H9 (cell line): ENCODE measurements around the gene TRPM2. TPM values are rescaled to one million over a fixed set of nuclear protein-coding genes. Genes with fewer than 3 reads are reported as not detected.

Experiments
- DNase-seq: peaks from one replicate; pipeline ENCODE4 v3.0.0-alpha.2; 2017
- H2AFZ ChIP-seq: one replicate; pipeline ENCODE4 v1.6.1; 2013; ENCODE audit warnings: mild to moderate bottlenecking, low read length, control low read depth, moderate library complexity
- H2AK5ac ChIP-seq: 2 replicates; pipeline ENCODE4 v1.6.1; 2013; ENCODE audit warnings: low read length, control low read depth, mixed read lengths; ENCODE audit not compliant: insufficient read length
- H2BK120ac ChIP-seq: one replicate; pipeline ENCODE4 v1.6.1; 2013; ENCODE audit warnings: low read depth, mild to moderate bottlenecking, low read length, control low read depth, inconsistent platforms; ENCODE audit not compliant: poor library complexity, severe bottlenecking
- H2BK12ac ChIP-seq: 2 replicates; pipeline ENCODE4 v1.6.1; 2013; ENCODE audit warnings: low read length, control low read depth, mixed read lengths, low read depth; ENCODE audit not compliant: insufficient read length
- H2BK15ac ChIP-seq: 2 replicates; pipeline ENCODE4 v1.6.1; 2013; ENCODE audit warnings: low read depth, low read length, control low read depth
- H2BK20ac ChIP-seq: one replicate; pipeline ENCODE4 v1.6.1; 2013; ENCODE audit warnings: low read depth, mild to moderate bottlenecking, low read length, control low read depth, inconsistent platforms; ENCODE audit not compliant: poor library complexity, severe bottlenecking
- H2BK5ac ChIP-seq: 2 replicates; pipeline ENCODE4 v1.6.1; 2013; ENCODE audit warnings: low read length, control low read depth, mixed read lengths; ENCODE audit not compliant: insufficient read length
- H3K14ac ChIP-seq: 2 replicates; pipeline ENCODE4 v1.6.1; 2013; ENCODE audit warnings: low read length, control low read depth; ENCODE audit not compliant: insufficient read depth
- H3K18ac ChIP-seq: 2 replicates; pipeline ENCODE4 v1.6.1; 2013; ENCODE audit warnings: low read depth, mild to moderate bottlenecking, mixed read lengths, low read length, control low read depth; ENCODE audit not compliant: insufficient read length
- H3K23ac ChIP-seq: 2 replicates; pipeline ENCODE4 v1.6.1; 2013; ENCODE audit warnings: low read length, control low read depth, mixed read lengths, low read depth; ENCODE audit not compliant: insufficient read length
- H3K23me2 ChIP-seq: 2 replicates; pipeline ENCODE4 v1.6.1; 2013; ENCODE audit warnings: low read depth, mild to moderate bottlenecking, mixed read lengths, low read length, control low read depth; ENCODE audit not compliant: insufficient read length, poor library complexity, severe bottlenecking
- H3K27ac ChIP-seq: 2 replicates; pipeline ENCODE4 v1.5.1; 2013; ENCODE audit warnings: low read length, control low read depth, mixed read lengths, low read depth; ENCODE audit not compliant: insufficient read length
- H3K27me3 ChIP-seq: 2 replicates; pipeline ENCODE4 v1.6.1; 2013; ENCODE audit warnings: low read length, control low read depth, inconsistent platforms; ENCODE audit not compliant: insufficient read depth
- H3K4ac ChIP-seq: 2 replicates; pipeline ENCODE4 v1.6.1; 2013; ENCODE audit warnings: low read depth, mild to moderate bottlenecking, control low read depth, inconsistent platforms, low read length, moderate library complexity
- H3K4me1 ChIP-seq: 2 replicates; pipeline ENCODE4 v1.6.1; 2013; ENCODE audit warnings: low read length, control low read depth, inconsistent platforms; ENCODE audit not compliant: insufficient read depth
- H3K4me2 ChIP-seq: 2 replicates; pipeline ENCODE4 v1.6.1; 2013; ENCODE audit warnings: low read length, control low read depth, mixed read lengths; ENCODE audit not compliant: insufficient read length, insufficient read depth
- H3K56ac ChIP-seq: 2 replicates; pipeline ENCODE4 v1.6.1; 2013; ENCODE audit warnings: low read depth, mild to moderate bottlenecking, mixed read lengths, low read length, control low read depth; ENCODE audit not compliant: insufficient read length
- H3K79me1 ChIP-seq: 2 replicates; pipeline ENCODE4 v1.6.1; 2013; ENCODE audit warnings: low read depth, mild to moderate bottlenecking, moderate library complexity, low read length, control low read depth, inconsistent platforms; ENCODE audit not compliant: insufficient read depth, poor library complexity, severe bottlenecking
- H3K79me2 ChIP-seq: 2 replicates; pipeline ENCODE4 v1.6.1; 2013; ENCODE audit warnings: low read length, control low read depth, inconsistent platforms; ENCODE audit not compliant: insufficient read depth
- H3K9ac ChIP-seq: 2 replicates; pipeline ENCODE4 v1.6.1; 2013; ENCODE audit warnings: low read length, control low read depth, mixed read lengths; ENCODE audit not compliant: insufficient read length; ENCODE audit errors: extremely low read depth
- H3K9me3 ChIP-seq: one replicate; pipeline ENCODE4 v1.6.1; 2013; ENCODE audit warnings: low read depth, low read length, inconsistent platforms; ENCODE audit not compliant: control insufficient read depth
- H3T11ph ChIP-seq: one replicate; pipeline ENCODE4 v1.6.1; 2013; ENCODE audit warnings: mild to moderate bottlenecking, low read length, control low read depth, inconsistent platforms
- H4K20me1 ChIP-seq: one replicate; pipeline ENCODE4 v1.6.1; 2013; ENCODE audit not compliant: control insufficient read depth, insufficient read length, insufficient read depth
- H4K5ac ChIP-seq: 2 replicates; pipeline ENCODE4 v1.6.1; 2013; ENCODE audit warnings: low read depth, mild to moderate bottlenecking, mixed read lengths, low read length, control low read depth; ENCODE audit not compliant: insufficient read length
- H4K8ac ChIP-seq: replicated peaks from 2 replicates; pipeline ENCODE4 v1.6.1; 2013; ENCODE audit warnings: low read length, control low read depth, mixed read lengths, low read depth; ENCODE audit not compliant: insufficient read length
- H4K91ac ChIP-seq: 2 replicates; pipeline ENCODE4 v1.6.1; 2013; ENCODE audit warnings: low read depth, mild to moderate bottlenecking, moderate library complexity, mixed read lengths, low read length, control low read depth; ENCODE audit not compliant: insufficient read length
- H3K27ac Mint-ChIP-seq, 3 experiments: 2 replicates in 2 of 3; 3 replicates in 1 of 3; pipeline ENCODE4 v1.8.0; 2020 to 2021; ENCODE audit warnings: mixed read lengths in 3 of 3, mild to moderate bottlenecking in 1 of 3, moderate library complexity in 1 of 3
- H3K27me3 Mint-ChIP-seq: 2 replicates; pipeline ENCODE4 v1.8.0; 2021; ENCODE audit warnings: low read depth, mild to moderate bottlenecking, moderate library complexity, mixed read lengths
- H3K36me3 Mint-ChIP-seq, 3 experiments: 2 replicates in 2 of 3; 3 replicates in 1 of 3; pipeline ENCODE4 v1.8.0; 2020 to 2021; ENCODE audit warnings: low read depth in 3 of 3, mixed read lengths in 3 of 3; ENCODE audit not compliant: insufficient read depth in 1 of 3
- H3K4me1 Mint-ChIP-seq, 2 experiments: 2 replicates each; pipeline ENCODE4 v1.8.0; 2020; ENCODE audit warnings: mixed read lengths in 2 of 2
- H3K4me3 Mint-ChIP-seq, 2 experiments: 2 replicates in 1 of 2; 3 replicates in 1 of 2; pipeline ENCODE4 v1.8.0; 2020 to 2021; ENCODE audit warnings: mild to moderate bottlenecking in 2 of 2, mixed read lengths in 2 of 2, moderate library complexity in 1 of 2
- H3K9me3 Mint-ChIP-seq, 2 experiments: 2 replicates in 1 of 2; 3 replicates in 1 of 2; pipeline ENCODE4 v1.8.0; 2020; ENCODE audit warnings: mild to moderate bottlenecking in 2 of 2, mixed read lengths in 2 of 2, moderate library complexity in 1 of 2
- WGBS: extraction: QIAGEN DNeasy Blood & Tissue Kit; methylation state at CpG from one replicate; pipeline ENCODE4 v1.1.7; 2013; ENCODE audit warnings: missing lambda C conversion rate, low lambda C conversion rate, mixed read lengths; ENCODE audit not compliant: insufficient read length; ENCODE audit errors: extremely low coverage; 5-methylcytosine and 5-hydroxymethylcytosine counted together
- total RNA-seq: library from RNA; stranded (reverse); gene quantifications from 2 replicates; pipeline ENCODE4 v1.2.1, GENCODE V29; 2021
- TF ChIP-seq, protein P1 (sequence below): fragments of 200-600 bp; sonication (generic); conservative IDR thresholded peaks from 3 replicates; pipeline ENCODE4 v1.8.0; 2021; ENCODE audit warnings: antibody characterized with exemption, mild to moderate bottlenecking

The TRPM2 gene
- total RNA-seq, 1 experiment from 2014 or later: 0.68 TPM

DNA sequence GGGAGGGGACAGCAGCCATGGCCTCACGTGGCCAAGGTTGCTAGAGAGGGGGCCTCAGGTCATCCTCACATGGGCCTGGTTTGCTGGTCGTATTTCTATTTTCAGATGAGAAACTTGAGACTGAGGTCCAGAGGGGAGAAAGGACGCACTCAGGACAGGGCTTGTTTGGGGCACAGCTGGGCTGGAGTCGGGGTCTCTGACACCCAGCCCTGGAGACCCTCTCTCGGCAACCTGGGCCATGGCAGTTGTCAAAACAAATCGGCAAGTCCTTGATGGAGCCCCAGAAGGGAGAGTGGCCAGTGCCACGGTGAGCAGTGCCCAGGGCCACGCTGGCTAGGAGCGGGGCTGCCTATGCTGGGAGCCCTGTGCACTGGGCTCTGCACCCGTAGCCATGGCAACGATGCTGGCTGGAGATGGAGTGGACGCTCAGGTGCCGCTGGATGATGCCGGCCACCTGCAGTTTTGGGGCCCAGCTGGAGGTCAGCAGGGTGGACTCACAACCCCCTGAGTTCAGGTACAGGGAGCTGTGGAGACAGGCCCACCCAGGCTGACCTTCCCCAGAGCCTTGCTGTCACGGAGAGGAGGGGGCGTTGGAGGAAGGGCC lies 113.0 kb downstream of the TRPM2 start:
- no peak overlapping the region for H3K27ac ChIP-seq
- no peak overlapping the region for H3K4me2 ChIP-seq
- Mint-ChIP-seq H3K27me3 (no peaks in the 10 kb centered on the region), H3K9me3 (no peaks in the 10 kb centered on the region), H3K27ac (no peak overlapping the region; a peak in 1 of 7 replicates), H3K4me3 (no peak overlapping the region), H3K4me1 (peaks cover 6 to 15% of the 10 kb centered on the region in 2 experiments), H3K36me3 (no peaks in the 10 kb centered on the region)
- no peak overlapping the region for H2BK5ac ChIP-seq
- H2AFZ ChIP-seq: no peak overlapping the region
- H3K18ac ChIP-seq: no peak overlapping the region
- H3K9ac ChIP-seq: no peak overlapping the region
- H3K27me3 ChIP-seq: no peaks in the 10 kb centered on the region
- H3K9me3 ChIP-seq: no peaks in the 10 kb centered on the region
- no peaks in the 10 kb centered on the region for H3K79me1 ChIP-seq
- no peak overlapping the region for H3T11ph ChIP-seq
- no peak overlapping the region for H2BK120ac ChIP-seq
- H4K8ac ChIP-seq: no peak overlapping the region
- no peak overlapping the region for H3K56ac ChIP-seq
- no peaks in the 10 kb centered on the region for H3K4me1 ChIP-seq
- H4K20me1 ChIP-seq: no peaks in the 10 kb centered on the region
- H3K4ac ChIP-seq: no peak overlapping the region
- WGBS: no CpG with 5 or more reads among the region's 16 CpGs
- H2BK20ac ChIP-seq: no peak overlapping the region
- no peaks in the 10 kb centered on the region for H3K23me2 ChIP-seq
- DNase-seq: no peak
- no peak overlapping the region for H4K91ac ChIP-seq
- no peak overlapping the region for H3K14ac ChIP-seq
- H4K5ac ChIP-seq: no peak overlapping the region
- H2BK15ac ChIP-seq: no peak overlapping the region
- H3K23ac ChIP-seq: no peak overlapping the region
- TF ChIP-seq, protein P1, sequence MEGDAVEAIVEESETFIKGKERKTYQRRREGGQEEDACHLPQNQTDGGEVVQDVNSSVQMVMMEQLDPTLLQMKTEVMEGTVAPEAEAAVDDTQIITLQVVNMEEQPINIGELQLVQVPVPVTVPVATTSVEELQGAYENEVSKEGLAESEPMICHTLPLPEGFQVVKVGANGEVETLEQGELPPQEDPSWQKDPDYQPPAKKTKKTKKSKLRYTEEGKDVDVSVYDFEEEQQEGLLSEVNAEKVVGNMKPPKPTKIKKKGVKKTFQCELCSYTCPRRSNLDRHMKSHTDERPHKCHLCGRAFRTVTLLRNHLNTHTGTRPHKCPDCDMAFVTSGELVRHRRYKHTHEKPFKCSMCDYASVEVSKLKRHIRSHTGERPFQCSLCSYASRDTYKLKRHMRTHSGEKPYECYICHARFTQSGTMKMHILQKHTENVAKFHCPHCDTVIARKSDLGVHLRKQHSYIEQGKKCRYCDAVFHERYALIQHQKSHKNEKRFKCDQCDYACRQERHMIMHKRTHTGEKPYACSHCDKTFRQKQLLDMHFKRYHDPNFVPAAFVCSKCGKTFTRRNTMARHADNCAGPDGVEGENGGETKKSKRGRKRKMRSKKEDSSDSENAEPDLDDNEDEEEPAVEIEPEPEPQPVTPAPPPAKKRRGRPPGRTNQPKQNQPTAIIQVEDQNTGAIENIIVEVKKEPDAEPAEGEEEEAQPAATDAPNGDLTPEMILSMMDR: no peak
- H2AK5ac ChIP-seq: no peak overlapping the region
- no peak overlapping the region for H2BK12ac ChIP-seq
- H3K79me2 ChIP-seq: no peaks in the 10 kb centered on the region
